Measurements from ENCODE around the gene RTN4R. TPM values are rescaled to one million over a fixed set of nuclear protein-coding genes. Genes with fewer than 3 reads are reported as not detected.

RTN4R gene
- total and polyA plus RNA-seq, 9 of the 15 experiments (the other 6 are each of a cell fraction or from before 2014, with no cell fraction given) = 0.04 to 2.8 (median 1.4) TPM; not detected in 3

DNA sequence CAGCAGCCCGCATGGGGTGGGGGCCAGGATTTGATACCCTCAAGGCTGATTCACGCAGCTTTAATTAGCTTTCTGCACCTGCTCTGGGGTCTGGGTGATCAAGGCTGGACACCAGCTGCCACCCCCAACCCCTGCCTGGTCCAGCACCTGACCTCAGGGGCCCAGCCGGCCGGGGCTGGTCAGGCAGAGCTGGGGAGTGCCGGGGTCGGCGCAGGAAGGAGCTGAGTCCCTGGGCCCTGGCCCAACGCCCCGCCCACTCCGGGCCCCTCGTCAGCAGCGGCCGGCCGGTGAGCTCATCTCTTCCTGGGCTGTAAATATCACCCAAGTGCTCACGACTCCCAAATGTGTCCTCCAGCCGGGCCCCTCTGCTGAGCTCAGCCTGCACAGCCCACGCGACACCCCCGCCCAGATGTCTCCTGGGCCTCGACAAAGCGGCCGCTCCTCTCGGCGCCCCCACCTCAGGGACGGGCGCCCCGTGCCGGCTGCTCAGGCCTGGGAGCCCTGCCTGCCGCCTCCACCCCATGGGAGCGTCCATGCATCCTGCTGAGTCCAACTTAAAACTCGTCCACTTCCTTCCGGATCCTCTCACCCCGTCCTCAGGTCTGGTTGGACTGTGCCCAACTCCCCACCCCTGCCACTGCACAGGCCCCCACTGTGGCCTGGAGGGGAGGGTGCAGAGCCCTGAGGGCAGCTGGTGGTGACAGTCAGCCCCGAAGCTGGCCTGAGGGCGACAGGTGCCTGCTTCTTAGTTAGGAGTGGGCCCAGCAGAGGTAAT is 29.0 kb downstream of the RTN4R start (continued):
- TF ChIP-seq, protein P1, sequence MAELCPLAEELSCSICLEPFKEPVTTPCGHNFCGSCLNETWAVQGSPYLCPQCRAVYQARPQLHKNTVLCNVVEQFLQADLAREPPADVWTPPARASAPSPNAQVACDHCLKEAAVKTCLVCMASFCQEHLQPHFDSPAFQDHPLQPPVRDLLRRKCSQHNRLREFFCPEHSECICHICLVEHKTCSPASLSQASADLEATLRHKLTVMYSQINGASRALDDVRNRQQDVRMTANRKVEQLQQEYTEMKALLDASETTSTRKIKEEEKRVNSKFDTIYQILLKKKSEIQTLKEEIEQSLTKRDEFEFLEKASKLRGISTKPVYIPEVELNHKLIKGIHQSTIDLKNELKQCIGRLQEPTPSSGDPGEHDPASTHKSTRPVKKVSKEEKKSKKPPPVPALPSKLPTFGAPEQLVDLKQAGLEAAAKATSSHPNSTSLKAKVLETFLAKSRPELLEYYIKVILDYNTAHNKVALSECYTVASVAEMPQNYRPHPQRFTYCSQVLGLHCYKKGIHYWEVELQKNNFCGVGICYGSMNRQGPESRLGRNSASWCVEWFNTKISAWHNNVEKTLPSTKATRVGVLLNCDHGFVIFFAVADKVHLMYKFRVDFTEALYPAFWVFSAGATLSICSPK (IDR thresholded peaks at IDR 0.05; ENCODE audit: borderline replicate concordance) = no peak
- TF ChIP-seq NCOR1 (IDR thresholded peaks at IDR 0.05) (no peak), ZBTB17 (CRISPR knock-in tag; IDR thresholded peaks at IDR 0.05) (peak; percentile 24; the same call in 1 of the 2 replicates), ZNF324 (CRISPR knock-in tag; IDR thresholded peaks at IDR 0.05) (no peak), ZNF184 (CRISPR knock-in tag; IDR thresholded peaks at IDR 0.05) (peak; percentile 75; the same call in 1 of the 2 replicates), KDM2B (CRISPR knock-in tag; IDR thresholded peaks at IDR 0.05) (peak; percentile 13; the same call in 1 of the 2 replicates), NRF1 (conservative IDR thresholded peaks at IDR 0.05 in 1 of 2, IDR thresholded peaks at IDR 0.05 in 1 of 2) (peak; percentile 47 to 54), PTBP1 (IDR thresholded peaks at IDR 0.05; ENCODE audit: low read depth, low read length) (no peak), EGR1 (conservative IDR thresholded peaks at IDR 0.05) (peak; percentile 86), ZNF436 (CRISPR knock-in tag; IDR thresholded peaks at IDR 0.05) (no peak), PPARD (CRISPR knock-in tag; IDR thresholded peaks at IDR 0.05) (no peak), IFI16 (CRISPR knock-in tag; IDR thresholded peaks at IDR 0.05) (no peak), POU5F1 (IDR thresholded peaks at IDR 0.05; ENCODE audit: borderline replicate concordance, low read depth, low read length, partially characterized antibody) (no peak), BHLHE40 (IDR thresholded peaks at IDR 0.05; ENCODE audit: low read length) (0 out of 2 replicates have a peak, but pooled peaks have one; percentile 2), TEAD4 (IDR thresholded peaks at IDR 0.05; ENCODE audit: low read length) (no peak), TEAD4 (CRISPR knock-in tag; IDR thresholded peaks at IDR 0.05; ENCODE audit: borderline replicate concordance) (no peak), TEAD2 (tag; IDR thresholded peaks at IDR 0.05) (no peak), RBM17 (IDR thresholded peaks at IDR 0.05; ENCODE audit: borderline replicate concordance, low read depth, low read length) (no peak), SPI1 (IDR thresholded peaks at IDR 0.05; ENCODE audit: borderline replicate concordance, low read depth, low read length) (0 out of 2 replicates have a peak, but pooled peaks have one; percentile 18), ZNF253 (CRISPR knock-in tag; conservative IDR thresholded peaks at IDR 0.05) (no peak; the same call in 1 of the 2 replicates), TBP (optimal IDR thresholded peaks at IDR 0.05; ENCODE audit: low read depth, low read length) (peak; percentile 3)
- TF ChIP-seq, protein P2, sequence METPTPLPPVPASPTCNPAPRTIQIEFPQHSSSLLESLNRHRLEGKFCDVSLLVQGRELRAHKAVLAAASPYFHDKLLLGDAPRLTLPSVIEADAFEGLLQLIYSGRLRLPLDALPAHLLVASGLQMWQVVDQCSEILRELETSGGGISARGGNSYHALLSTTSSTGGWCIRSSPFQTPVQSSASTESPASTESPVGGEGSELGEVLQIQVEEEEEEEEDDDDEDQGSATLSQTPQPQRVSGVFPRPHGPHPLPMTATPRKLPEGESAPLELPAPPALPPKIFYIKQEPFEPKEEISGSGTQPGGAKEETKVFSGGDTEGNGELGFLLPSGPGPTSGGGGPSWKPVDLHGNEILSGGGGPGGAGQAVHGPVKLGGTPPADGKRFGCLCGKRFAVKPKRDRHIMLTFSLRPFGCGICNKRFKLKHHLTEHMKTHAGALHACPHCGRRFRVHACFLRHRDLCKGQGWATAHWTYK (CRISPR knock-in tag; IDR thresholded peaks at IDR 0.05) = no peak
- TF ChIP-seq, protein P3, sequence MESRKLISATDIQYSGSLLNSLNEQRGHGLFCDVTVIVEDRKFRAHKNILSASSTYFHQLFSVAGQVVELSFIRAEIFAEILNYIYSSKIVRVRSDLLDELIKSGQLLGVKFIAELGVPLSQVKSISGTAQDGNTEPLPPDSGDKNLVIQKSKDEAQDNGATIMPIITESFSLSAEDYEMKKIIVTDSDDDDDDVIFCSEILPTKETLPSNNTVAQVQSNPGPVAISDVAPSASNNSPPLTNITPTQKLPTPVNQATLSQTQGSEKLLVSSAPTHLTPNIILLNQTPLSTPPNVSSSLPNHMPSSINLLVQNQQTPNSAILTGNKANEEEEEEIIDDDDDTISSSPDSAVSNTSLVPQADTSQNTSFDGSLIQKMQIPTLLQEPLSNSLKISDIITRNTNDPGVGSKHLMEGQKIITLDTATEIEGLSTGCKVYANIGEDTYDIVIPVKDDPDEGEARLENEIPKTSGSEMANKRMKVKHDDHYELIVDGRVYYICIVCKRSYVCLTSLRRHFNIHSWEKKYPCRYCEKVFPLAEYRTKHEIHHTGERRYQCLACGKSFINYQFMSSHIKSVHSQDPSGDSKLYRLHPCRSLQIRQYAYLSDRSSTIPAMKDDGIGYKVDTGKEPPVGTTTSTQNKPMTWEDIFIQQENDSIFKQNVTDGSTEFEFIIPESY (CRISPR knock-in tag; IDR thresholded peaks at IDR 0.05) = no peak
- TF ChIP-seq, protein P4, sequence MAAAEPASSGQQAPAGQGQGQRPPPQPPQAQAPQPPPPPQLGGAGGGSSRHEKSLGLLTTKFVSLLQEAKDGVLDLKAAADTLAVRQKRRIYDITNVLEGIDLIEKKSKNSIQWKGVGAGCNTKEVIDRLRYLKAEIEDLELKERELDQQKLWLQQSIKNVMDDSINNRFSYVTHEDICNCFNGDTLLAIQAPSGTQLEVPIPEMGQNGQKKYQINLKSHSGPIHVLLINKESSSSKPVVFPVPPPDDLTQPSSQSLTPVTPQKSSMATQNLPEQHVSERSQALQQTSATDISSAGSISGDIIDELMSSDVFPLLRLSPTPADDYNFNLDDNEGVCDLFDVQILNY (CRISPR knock-in tag; IDR thresholded peaks at IDR 0.05) = no peak

Data from K562 (cell line).